Hepatocyte (in vitro differentiated cells): ENCODE results near the gene UCP2. TPM values are rescaled to one million over a fixed set of nuclear protein-coding genes. Genes with fewer than 3 reads are reported as not detected.

Experiments
- DNase-seq: peaks from one replicate; pipeline ENCODE4 v3.0.0-alpha.2; 2016; ENCODE audit warnings: low spot score
- H2AFZ ChIP-seq: fragments of 200-600 bp; sonication (generic); 2 replicates; pipeline ENCODE4 v1.6.0; 2016; ENCODE audit warnings: antibody characterized with exemption, mild to moderate bottlenecking
- H3K27ac ChIP-seq: fragments of 200-600 bp; sonication (generic); 2 replicates; pipeline ENCODE4 v1.5.1; 2016; ENCODE audit warnings: mild to moderate bottlenecking
- H3K27me3 ChIP-seq: fragments of 200-600 bp; sonication (generic); 2 replicates; pipeline ENCODE4 v1.6.1; 2016
- H3K36me3 ChIP-seq: fragments of 200-600 bp; sonication (generic); replicated peaks from 2 replicates; pipeline ENCODE4 v1.5.1; 2016; ENCODE audit warnings: low read depth; ENCODE audit not compliant: insufficient read depth
- H3K4me1 ChIP-seq: fragments of 200-600 bp; sonication (generic); 2 replicates; pipeline ENCODE4 v1.5.1; 2016; ENCODE audit warnings: mild to moderate bottlenecking, moderate library complexity; ENCODE audit not compliant: insufficient read depth
- H3K4me2 ChIP-seq: fragments of 200-600 bp; sonication (generic); 2 replicates; pipeline ENCODE4 v1.6.0; 2016
- H3K4me3 ChIP-seq: fragments of 200-600 bp; sonication (generic); 2 replicates; pipeline ENCODE4 v1.5.1; 2016; ENCODE audit warnings: mild to moderate bottlenecking
- H3K79me2 ChIP-seq: fragments of 200-600 bp; sonication (generic); 2 replicates; pipeline ENCODE4 v1.6.0; 2017; ENCODE audit warnings: mild to moderate bottlenecking
- H3K9me2 ChIP-seq: fragments of 200-600 bp; sonication (generic); replicated peaks from 2 replicates; pipeline ENCODE4 v1.6.0; 2017; ENCODE audit warnings: mild to moderate bottlenecking; ENCODE audit not compliant: insufficient read depth
- H3K9me3 ChIP-seq: fragments of 200-600 bp; sonication (generic); 2 replicates; pipeline ENCODE4 v1.5.1; 2016; ENCODE audit warnings: low read depth, mild to moderate bottlenecking
- H4K20me1 ChIP-seq: fragments of 200-600 bp; sonication (generic); 2 replicates; pipeline ENCODE4 v1.6.0; 2016; ENCODE audit warnings: mild to moderate bottlenecking; ENCODE audit not compliant: insufficient read depth, poor library complexity, severe bottlenecking
- CTCF ChIP-seq: fragments of 200-600 bp; sonication (generic); IDR thresholded peaks from 2 replicates; pipeline ENCODE4 v1.5.1; 2016; ENCODE audit warnings: antibody characterized with exemption, mild to moderate bottlenecking; ENCODE audit not compliant: poor library complexity
- EZH2 ChIP-seq: fragments of 200-600 bp; sonication (generic); IDR thresholded peaks from 2 replicates; pipeline ENCODE4 v1.6.1; 2016; ENCODE audit warnings: antibody characterized with exemption, mild to moderate bottlenecking, borderline replicate concordance
- EZH2phosphoT487 ChIP-seq: fragments of 200-600 bp; sonication (generic); IDR thresholded peaks from one replicate; pipeline ENCODE4 v1.6.1; 2018; ENCODE audit warnings: antibody characterized with exemption, mild to moderate bottlenecking, low read depth, moderate library complexity; ENCODE audit not compliant: unreplicated experiment, severe bottlenecking
- WGBS: methylation state at CpG from one replicate; pipeline ENCODE4 v1.1.6; 2016; ENCODE audit warnings: low lambda C conversion rate; ENCODE audit errors: missing lambda C conversion rate; 5-methylcytosine and 5-hydroxymethylcytosine counted together
- polyA plus RNA-seq: library from polyadenylated mRNA; unstranded; fragments of >200 nt; fragmentation: Nextera tagmentation; extraction: Ambion mirVana; gene quantifications from 2 replicates; pipeline ENCODE4 v1.2.1, GENCODE V29; 2016
- total RNA-seq: library from RNA; depleted of rRNA; stranded (reverse); fragments of >200 nt; gene quantifications from 2 replicates; pipeline ENCODE4 v1.2.3, GENCODE V29; 2014

UCP2 gene
- total and polyA plus RNA-seq, 2 experiments from 2014 or later: 8.0 to 34.9 TPM

- WGBS: 94% methylated on average over 14 of the region's 14 CpGs
- H3K4me3 ChIP-seq: no peak overlapping the region
- H3K27ac ChIP-seq: no peak overlapping the region
- no peaks in the 10 kb centered on the region for H4K20me1 ChIP-seq
- no peak overlapping the region for H3K4me2 ChIP-seq
- H3K79me2 ChIP-seq: no peaks in the 10 kb centered on the region
- H3K9me2 ChIP-seq: no peaks in the 10 kb centered on the region
- DNase-seq: no peak
- no peak for TF ChIP-seq CTCF
- TF ChIP-seq EZH2phosphoT487: no peak
- TF ChIP-seq EZH2: no peak
- H2AFZ ChIP-seq: no peak overlapping the region
- H3K27me3 ChIP-seq: no peaks in the 10 kb centered on the region
- H3K36me3 ChIP-seq: no peaks in the 10 kb centered on the region
- no peaks in the 10 kb centered on the region for H3K9me3 ChIP-seq
- no peaks in the 10 kb centered on the region for H3K4me1 ChIP-seq
Measured at GRCh38 chr11:73976451-73977151, 6.0 kb downstream of the UCP2 start.

DNA sequence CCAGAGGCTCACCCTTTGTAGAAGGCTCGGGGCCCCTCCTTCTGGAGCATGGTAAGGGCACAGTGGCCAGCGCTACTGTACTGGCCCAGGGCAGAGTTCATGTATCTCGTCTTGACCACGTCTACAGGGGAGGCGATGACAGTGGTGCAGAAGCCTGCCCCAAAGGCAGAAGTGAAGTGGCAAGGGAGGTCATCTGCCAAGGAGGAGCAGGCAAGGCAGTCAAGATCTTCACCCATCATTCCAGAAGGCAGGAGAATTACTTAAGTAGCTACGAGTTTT lies 7.2 kb downstream of the UCP2 start:
- no peaks in the 10 kb centered on the region for H3K36me3 ChIP-seq
- DNase-seq: no peak
- WGBS: 98% methylated on average over 6 of the region's 6 CpGs
- H3K27ac ChIP-seq: no peak overlapping the region
- H3K79me2 ChIP-seq: no peaks in the 10 kb centered on the region
- H3K27me3 ChIP-seq: no peaks in the 10 kb centered on the region
- no peak overlapping the region for H3K4me2 ChIP-seq
- H3K4me3 ChIP-seq: no peak overlapping the region
- TF ChIP-seq CTCF: no peak
- TF ChIP-seq EZH2: no peak
- no peak for TF ChIP-seq EZH2phosphoT487
- H3K9me3 ChIP-seq: no peaks in the 10 kb centered on the region
- no peaks in the 10 kb centered on the region for H3K4me1 ChIP-seq
- no peak overlapping the region for H2AFZ ChIP-seq
- no peaks in the 10 kb centered on the region for H4K20me1 ChIP-seq
- no peaks in the 10 kb centered on the region for H3K9me2 ChIP-seq

DNA sequence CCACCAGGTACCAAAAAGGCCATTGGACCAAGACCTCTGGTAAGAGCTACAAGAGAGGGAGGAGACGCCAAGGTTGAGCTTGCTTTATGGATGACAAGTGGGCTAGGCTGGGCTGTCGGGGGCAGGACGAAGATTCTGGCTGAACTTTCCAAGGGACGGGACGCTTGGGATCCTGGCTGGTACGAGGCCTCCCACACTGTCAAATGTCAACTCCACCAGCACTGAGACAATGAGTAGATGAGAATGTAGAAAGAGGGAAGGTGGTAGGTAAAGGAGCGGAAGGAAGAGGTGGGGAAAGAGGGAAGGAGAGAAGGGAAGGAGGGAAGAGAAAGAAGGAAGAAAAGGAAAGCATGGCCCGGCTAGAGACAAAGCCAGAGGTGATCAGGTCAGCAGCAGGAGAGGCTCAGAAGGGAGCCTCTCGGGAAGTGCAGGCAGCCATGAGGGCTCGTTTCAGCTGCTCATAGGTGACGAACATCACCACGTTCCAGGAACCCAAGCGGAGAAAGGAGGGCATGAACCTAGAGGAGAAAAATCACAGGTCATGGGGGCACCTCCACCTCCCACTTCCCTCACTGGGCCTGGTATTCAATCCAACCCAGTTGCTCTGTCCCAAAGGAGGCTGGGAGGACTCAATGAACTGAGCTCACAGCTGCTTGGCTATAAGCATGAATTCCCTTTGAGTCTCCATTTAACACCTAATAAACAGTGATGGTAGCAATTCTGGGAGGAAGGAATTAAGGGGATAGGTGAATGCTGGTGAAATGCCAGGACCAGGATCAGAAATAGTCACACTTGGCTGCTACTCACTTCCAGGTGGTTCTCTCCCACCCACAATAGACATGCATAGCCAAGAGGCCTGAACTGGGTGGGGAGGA lies 7.8 kb downstream of the UCP2 start:
- H3K4me3 ChIP-seq: no peak overlapping the region
- no peaks in the 10 kb centered on the region for H3K27me3 ChIP-seq
- no peak overlapping the region for H3K4me2 ChIP-seq
- no peaks in the 10 kb centered on the region for H3K9me2 ChIP-seq
- H3K27ac ChIP-seq: no peak overlapping the region
- H2AFZ ChIP-seq: no peak overlapping the region
- no peak for TF ChIP-seq CTCF
- no peak for TF ChIP-seq EZH2
- no peak for TF ChIP-seq EZH2phosphoT487
- no peaks in the 10 kb centered on the region for H4K20me1 ChIP-seq
- 98% methylated on average over 13 of the region's 13 CpGs for WGBS
- H3K36me3 ChIP-seq: no peaks in the 10 kb centered on the region
- H3K4me1 ChIP-seq: no peaks in the 10 kb centered on the region
- H3K79me2 ChIP-seq: no peaks in the 10 kb centered on the region
- H3K9me3 ChIP-seq: no peaks in the 10 kb centered on the region
- DNase-seq: no peak
